Activated T-cell treated with anti-CD3 and anti-CD28 coated beads, Interleukin-2, amount 50 U/mL, for 48 hours (primary cell): ENCODE measurements around the gene PPIA.
"Not testable (repeated sequence)": the region's sequence is repeated elsewhere in the genome, so short reads cannot be mapped to it uniquely, and the experiment has no call there.

Experiments
- DNase-seq, 2 experiments: peaks; one replicate each; pipeline ENCODE4 v3.0.0-alpha.2; 2020

PPIA gene

DNA sequence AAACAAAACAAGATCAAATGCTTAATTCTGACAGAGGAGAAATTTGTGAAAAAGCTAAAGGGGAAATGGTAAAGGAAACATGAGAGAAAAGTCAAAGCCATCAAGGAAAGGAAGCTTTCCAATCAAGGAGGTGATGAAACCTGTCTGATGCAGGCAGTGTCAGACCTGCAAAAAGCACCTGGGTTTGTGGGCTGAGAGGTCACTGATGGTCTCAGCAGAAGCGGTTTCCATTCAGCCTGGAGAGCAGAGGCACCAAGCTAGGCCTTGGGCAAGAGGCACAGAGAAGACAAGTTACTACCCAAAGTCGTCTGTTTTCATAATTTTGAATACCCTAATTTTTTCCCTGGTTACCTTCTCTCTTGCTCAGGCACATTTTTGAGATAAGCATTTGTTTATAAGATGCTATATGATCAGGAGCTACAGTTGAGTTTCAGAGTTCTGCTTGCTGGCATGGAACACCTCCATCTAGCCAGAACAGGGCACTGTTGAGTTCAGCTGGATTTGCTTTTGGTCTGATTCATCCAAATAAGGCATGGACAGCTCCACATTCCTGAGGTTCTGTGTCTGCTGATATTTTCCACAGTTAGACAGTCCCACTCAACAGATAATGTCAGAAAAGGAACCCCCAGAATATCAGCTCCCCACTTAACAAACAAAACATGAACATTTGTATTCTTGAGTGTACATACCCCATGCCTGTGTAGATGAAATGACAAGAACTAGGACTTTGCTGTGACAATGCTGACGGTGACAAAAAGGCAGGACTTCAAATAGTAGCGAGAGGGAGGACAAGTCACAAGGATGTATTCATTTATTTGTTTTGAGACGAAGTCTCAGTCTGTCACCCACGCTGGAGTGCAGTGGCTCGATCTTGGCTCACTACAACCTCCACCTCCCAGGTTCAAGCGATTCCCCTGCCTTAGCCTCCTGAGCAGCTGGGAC is 4.9 kb upstream of the PPIA start:
- DNase-seq = no peak

DNA sequence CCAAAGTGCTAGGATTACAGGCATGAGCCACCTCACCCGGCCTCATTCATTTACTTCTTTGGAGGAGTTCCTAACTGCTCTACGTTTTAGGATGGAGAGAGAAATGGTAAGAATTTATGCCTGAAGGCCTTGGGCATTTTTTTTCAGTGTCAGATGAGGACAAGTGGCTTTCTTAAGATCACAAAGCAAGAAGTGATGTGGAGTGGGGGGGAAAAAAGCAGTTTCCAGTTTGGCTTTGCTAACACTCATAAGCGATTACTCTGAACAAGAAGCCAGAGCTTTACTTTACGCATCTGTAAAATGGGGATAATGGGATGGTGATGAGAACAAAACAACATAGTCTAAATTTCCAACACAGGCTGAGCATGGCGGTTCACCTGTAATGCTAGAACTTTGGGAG is 2.6 kb upstream of the PPIA start:
- DNase-seq = no peak

DNA sequence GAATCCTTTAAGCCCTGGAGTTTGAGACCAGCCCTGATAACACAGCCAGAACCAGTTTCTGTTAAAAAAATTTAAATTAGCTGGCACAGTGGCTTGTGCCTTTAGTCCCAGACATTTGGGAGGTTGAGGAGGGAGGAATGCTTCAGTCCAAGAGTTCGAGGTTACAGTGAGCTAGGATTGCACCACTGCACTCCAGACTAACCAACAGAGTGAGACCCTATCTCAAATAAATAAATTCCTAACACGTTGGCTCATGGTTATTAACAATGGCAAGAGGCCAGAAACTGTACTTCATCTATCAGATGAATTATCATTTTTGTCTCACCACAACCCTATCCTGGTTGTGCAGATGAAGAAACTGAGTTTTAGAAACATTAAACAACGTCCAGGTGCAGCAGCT is 2.1 kb upstream of the PPIA start:
- no peak for DNase-seq

DNA sequence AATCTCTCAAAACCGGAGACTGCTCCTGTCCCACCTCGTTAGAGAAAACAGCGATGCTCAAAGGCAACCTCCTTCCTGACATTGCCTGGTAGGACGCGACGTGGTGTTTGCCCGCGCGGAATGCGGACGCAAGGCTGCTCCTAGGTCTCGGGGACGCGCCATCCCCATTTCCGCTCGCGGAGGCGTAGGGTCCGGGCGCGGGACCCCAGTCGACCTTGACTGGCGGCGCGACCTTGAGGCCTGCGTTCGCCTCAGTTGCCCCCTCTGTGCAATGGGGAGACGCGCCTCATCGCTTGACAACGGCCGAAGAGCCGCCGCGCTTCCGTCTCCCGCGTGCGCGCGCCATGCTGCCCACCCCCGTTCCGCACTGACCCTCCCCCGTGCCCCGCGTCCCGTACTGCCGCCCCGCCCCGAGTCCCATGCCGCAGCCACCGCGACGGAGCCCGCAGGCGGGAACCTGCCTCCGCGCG is 412 bp upstream of the PPIA start:
- no peak for DNase-seq

DNA sequence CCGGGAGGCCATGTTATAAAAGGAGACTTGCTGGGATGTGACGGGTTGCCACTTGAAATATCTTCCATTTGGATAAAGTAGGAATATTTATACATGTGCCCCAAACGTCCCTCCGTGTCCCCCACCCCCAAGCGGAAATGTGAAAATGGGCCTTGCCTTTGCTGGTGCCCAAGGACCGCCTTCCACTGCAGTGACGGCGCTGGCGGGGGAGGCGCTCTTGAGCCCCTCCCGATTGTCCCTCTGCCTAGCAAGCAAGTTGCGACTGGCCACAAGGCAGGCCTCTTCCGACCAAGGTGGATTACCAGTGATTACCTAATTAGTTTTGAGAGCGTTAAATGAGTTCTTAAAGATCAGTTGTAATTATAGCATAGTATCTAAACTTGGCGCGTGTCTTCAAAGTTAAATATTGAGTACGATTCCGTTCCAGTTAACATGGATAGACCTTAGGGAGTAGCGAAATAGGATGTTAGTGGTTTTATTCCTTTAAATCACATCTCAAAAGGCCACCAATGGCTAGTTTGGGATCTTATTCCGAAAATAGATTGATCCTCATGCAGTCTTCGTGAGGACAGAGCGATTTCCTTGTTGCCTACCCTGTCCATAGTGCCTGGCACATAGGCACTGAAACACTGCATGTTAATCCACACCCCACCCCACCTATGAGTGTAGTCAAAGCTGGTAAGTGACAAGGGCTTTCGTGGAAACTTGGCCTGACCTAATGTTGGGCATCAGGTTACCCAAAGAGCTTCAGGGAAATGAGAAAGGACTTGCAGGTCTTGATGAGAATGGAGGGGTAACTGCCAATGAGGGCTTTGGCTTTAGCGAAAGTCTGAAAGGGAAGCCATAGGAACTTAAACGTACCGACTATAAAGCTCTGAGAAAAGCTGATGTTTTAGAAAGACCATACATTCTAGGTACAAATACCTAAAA is 1.1 kb downstream of the PPIA start:
- peak; percentile 85 to 88 for DNase-seq

DNA sequence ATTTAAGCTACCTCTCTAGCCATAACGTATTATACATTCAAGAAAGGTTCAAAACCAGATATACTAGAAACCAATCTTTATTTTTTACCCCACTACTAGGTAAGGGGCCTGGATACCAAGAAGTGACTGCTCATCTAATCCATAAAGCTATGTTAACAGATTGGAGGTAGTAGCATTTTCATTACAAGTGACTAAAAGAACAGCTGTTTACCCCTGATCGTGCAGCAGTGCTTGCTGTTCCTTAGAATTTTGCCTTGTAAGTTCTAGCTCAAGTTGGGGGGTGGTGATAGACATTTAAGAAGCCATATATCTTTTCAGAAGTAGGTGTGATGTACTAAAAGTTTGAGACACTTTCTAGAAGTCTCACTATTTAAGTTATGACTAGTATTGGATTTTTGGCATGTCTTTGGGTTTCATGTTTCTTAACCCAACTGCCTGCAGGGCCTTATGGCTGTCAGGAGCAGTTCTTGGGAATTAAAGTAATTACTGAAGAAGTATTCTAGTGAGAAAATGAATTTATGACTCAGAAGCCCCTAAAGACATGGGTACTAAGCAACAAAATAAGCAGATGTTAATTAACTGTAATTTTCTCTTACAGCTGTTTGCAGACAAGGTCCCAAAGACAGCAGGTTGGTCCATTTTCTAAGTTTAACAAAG is 2.3 kb downstream of the PPIA start:
- DNase-seq = no peak

DNA sequence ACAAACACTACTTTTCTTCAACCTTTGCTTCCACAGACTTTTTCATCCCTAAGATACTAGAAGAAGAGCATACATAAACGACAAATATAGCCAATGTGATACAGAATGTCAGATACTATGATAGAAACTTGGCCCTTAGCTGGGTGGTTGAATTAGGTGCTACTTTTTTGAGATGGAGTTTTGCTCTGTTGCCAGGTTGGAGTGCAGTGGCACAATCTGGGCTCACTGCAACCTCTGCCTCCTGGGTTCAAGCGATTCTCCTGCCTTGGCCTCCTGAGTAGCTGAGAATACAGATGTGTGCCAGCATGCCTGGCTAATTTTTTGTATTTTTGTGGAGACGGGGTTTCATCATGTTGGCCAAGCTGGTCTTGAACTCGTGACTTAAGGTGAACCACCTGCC is 3.5 kb downstream of the PPIA start:
- no peak for DNase-seq

DNA sequence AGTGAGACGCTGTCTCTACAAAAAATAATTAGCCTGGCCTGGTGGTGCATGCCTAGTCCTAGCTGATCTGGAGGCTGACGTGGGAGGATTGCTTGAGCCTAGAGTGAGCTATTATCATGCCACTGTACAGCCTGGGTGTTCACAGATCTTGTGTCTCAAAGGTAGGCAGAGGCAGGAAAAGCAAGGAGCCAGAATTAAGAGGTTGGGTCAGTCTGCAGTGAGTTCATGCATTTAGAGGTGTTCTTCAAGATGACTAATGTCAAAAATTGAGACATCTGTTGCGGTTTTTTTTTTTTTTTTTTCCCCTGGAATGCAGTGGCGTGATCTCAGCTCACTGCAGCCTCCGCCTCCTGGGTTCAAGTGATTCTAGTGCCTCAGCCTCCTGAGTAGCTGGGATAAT is 5.4 kb downstream of the PPIA start:
- no peak for DNase-seq

DNA sequence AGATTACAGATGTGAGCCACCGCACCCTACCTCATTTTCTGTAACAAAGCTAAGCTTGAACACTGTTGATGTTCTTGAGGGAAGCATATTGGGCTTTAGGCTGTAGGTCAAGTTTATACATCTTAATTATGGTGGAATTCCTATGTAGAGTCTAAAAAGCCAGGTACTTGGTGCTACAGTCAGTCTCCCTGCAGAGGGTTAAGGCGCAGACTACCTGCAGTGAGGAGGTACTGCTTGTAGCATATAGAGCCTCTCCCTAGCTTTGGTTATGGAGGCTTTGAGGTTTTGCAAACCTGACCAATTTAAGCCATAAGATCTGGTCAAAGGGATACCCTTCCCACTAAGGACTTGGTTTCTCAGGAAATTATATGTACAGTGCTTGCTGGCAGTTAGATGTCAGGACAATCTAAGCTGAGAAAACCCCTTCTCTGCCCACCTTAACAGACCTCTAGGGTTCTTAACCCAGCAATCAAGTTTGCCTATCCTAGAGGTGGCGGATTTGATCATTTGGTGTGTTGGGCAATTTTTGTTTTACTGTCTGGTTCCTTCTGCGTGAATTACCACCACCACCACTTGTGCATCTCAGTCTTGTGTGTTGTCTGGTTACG is 6.0 kb downstream of the PPIA start:
- no peak for DNase-seq

DNA sequence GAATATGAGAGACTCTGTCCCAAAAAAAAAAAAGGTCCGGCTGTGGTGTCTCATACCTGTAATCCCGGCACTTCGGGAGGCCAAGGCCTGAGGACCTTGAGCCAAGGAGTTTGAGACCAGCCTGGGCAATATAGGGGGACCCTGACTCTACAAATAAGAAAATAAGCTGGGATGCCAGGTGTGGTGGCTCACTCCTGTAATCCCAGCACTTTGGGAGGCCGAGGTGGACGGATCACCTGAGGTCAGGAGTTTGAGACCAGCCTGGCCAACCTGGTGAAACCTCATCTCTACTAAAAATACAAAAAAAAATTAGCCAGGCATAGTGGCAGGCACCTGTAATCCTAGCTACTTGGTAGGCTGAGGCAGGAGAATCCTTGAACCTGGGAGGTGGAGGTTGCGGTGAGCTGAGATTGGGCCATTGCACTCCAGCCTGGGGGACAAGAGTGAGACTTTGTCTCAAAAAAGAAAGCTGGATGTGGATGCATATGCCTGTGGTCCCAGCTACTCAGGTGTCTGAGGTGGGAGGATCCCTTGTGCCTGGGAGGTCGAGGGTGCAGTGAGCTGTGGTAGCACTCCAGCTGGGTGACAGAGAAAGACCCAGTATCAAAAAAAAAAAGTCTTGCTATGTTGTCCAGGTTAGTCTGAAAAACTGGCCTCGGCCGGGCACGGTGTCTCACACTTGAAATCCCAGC is 7.5 kb downstream of the PPIA start:
- peak; percentile 52 to 56 for DNase-seq

DNA sequence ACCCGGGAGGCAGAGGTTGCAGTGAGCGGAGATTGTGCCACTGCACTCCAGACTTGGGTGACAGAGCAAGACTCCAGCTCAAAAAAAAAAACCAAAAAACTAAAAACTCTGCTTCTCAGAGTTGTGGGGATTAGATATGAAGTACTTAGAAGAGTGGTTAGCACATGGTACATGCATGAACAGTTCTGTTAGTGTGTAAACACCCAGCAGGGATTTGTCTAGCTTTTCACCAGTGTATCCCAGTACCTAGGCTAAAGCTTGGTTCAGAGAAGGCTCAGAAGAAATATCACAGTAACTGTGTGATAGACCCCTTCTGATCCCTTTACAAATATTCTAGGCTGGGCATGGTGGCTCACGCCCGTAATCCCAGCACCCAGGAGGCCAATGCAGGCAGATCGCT is 9.5 kb downstream of the PPIA start:
- no peak for DNase-seq

DNA sequence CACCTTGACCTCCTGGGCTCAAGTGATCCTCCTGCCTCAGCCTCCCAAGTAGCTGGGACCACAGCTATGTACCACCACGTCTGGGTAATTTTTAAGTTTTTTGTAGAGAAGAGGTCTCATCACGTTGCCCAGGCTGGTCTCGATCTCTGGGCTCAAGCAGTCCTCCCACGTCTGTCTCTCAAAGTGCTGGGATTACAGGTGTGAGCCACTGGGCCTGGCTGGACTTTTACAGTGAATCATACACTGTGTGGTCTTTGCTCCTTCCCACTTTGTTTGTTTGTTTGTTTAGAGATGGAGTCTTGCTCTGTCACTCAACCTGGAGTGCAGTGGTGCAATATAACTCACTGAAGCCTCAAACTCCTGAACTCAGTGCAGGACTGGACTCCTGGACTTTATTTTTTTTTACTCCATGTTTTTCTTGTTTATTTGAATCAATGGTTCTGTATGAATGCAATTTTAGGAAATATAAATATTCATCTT is 12.5 kb downstream of the PPIA start:
- no peak for DNase-seq

DNA sequence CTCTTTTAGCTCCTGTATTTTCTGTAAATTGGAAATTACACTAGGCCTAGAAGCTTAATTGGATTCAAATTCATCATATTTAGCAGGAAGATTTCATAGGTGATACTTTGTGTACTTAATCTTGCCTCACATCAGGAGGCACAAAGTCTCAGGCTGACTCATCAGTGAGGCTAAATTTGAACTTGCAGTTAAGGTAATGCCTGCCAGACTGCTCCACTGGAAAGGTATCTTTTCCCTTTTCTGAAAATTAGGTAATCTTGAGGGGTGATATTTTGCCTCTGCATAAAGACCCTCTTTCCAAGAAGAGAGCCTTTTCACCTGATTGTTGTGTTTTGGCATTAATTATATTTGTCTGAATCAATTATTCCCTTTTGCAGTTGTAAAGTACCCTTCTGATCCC is 14.6 kb downstream of the PPIA start:
- no peak for DNase-seq

DNA sequence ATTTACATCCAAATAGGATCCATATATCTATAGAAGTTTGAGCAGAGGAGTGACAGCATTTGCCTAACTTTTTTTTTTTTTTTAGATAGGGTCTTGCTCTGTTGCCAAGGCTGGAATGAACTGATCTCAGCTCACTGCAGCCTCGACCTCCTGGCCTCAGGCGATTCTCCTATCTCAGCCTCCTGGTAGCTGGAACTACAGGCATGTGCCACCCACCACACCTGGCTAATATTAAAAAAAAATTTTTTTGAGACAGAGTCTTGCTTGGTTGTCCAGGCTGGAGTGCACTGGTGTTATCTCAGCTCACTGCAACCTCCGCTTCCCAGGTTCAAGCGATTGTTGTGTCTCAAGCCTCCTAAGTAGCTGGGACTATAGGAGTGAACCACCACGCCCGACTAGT is 15.1 kb downstream of the PPIA start:
- DNase-seq = no peak

DNA sequence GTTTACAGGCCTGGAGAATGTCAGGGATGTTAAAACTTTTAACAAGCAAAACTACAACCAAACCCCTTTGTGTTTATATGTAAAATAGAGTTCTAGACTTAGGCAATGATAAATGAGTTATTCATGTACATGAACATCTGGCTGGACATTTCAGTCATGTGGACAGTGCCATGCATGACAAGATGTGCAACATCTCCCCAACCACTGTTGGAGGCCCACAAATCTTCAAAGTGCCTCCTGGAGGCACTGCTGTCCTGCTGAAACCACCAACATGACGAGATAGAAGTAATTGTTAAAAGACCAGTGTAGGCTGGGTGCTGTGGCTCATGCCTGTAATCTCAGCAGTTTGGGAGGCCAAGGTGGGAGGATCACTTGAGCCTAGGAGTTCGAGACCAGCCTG is 18.4 kb downstream of the PPIA start:
- DNase-seq = no peak

DNA sequence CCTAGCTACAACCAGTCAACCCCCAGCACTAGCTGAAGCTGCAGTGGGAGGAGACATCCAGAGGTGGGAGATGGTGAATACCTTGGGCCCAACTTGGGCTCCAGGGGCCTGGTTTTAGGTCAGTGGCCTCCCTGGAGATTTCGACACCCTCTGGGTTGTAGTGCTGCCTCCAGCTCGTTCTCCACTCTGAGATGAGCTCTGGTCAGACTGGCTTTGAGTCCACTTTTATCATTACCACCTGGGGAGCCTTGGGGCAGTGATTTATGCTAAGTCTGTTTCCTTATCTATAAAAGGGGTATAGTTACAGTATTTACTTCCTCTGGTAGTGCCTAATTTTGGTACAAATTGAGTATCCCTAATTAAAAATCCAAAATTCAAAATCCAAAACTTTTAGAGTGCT is 22.8 kb downstream of the PPIA start:
- no peak for DNase-seq

DNA sequence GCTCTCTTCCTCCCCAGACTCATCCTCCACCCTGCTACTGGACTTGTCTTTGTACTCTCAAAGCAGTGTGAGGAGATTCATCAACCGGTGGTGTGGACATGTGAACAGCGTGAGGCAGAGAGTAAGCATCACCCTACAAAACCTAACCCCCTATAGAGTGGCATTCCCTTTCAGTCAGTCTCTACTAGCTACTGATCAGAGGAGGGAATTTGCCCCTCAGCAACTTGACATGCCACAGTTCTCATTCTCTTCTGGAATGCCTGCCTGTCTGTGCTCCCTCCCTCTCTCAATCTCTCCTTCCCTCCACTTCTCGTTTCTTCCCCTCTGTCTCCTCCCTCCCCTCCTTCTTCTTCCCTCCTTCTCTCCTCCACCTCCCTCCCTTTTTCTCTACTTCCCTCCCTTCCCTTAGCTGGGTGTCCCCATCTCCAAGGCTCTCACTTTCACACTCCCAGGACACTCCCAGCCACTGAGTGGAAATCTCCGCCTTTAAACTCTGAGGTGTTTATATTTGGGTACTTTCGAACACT is 26.8 kb downstream of the PPIA start:
- DNase-seq = no peak

DNA sequence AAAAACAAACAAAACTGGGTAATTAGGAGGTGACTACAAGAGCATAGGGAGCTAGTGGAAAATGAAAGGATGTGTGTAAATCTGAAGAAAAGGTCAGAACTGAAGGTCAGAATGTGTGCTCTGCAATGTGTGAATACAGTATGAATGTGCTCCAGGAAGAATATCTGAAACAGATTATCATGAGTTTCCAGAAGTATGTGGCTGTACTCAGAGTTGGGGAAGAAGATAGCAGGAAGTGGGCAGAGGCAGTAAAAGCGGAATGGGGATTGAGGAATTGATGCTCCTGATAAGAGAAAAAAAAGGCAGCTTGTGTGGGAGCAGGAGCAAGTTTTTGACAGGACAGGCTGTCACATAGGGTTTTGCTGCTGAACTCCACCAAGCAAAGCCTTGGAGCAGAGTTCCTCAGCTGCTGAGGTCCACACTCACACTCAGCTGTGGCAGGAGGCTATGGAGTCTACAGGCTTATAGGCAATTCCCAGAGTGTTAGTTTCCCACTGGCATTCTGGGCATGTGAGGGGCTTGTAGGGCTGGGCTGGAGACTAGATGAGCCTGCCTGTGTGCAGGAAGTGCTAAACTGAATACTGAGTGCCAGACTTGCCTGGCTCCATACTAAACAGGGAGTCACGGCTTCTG is 28.5 kb downstream of the PPIA start:
- DNase-seq = peak in 1 of 2 experiments; percentile 13

DNA sequence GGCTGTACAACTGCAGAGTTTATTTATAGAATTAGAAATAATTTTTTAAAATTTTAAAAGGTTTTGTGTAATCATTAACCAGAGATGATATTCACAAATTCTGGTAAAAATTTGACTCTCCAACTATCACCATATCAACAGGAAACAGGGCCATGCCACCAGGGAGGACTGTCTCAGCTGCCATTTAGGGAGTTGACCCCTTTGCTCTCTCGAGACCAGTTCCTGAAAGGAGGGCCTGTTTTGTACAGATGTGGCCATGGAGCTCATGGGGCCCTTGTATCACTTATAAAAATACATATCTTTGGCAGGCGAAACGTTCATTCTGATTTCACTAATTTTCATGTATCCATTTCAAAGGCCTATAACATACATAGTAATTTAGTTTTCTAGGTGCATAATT is 31.1 kb downstream of the PPIA start:
- DNase-seq = peak in 1 of 2 experiments; percentile 5

DNA sequence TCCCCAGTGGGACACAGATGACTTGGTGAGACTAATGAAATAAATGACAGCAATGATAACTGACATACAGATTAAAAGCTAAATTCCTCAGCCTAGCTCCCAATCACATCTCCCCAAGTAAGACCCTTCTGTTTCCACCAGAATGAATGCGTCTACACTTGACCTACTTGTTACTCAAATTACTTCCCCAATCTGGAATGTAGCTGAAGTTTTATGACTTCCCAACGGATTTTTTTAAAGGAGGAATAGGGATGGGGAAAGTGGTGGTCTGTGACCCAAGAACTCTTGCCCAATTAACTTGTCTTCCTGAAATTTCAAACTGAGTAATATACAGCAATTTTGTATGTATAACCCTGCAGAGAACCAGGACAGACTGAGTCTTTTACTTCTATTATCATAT is 42.3 kb downstream of the PPIA start:
- DNase-seq = no peak

DNA sequence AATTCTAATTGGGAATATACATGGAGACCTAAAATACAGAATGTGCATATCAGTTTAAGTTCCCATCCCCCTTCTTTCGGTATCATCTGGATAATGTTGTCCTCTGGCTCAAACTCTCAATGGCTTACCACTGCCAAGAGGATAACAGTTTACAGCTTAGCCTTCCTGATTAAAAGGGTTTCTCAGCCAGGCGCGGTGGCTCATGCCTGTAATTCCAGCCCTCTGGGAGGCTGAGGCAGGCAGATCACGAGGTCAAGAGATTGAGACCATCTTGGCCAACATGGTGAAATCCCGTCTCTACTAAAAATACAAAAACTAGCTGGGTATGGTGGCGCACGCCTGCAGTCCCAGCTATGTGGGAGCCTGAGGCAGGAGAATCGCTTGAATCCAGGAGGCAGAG is 46.2 kb downstream of the PPIA start:
- not testable (repeated sequence) for DNase-seq
